ENCODE measurements around the gene TMEM175. TPM values are rescaled to one million over a fixed set of nuclear protein-coding genes. Genes with fewer than 3 reads are reported as not detected.
"Not testable (repeated sequence)": the region's sequence is repeated elsewhere in the genome, so short reads cannot be mapped to it uniquely, and the experiment has no call there.

The TMEM175 gene
- total RNA-seq, 1 donor, result 8.2 TPM

DNA sequence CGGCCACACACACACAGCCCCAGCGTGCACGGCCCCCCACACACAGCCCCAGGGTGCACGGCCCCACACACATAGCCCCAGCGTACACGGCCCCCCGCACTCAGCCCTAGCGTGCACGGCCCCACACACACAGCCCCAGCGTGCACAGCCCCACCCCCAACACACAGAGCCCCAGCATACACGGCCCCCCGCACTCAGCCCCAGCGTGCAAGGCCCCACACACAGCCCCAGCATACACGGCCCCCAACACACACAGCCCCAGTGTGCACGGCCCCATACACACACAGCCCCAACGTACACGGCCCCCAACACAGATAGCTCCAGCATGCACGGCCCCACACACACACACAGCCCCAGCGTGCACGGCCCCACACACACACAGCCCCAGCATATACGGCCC is 17.7 kb upstream of the TMEM175 start:
- TF ChIP-seq, protein P1, sequence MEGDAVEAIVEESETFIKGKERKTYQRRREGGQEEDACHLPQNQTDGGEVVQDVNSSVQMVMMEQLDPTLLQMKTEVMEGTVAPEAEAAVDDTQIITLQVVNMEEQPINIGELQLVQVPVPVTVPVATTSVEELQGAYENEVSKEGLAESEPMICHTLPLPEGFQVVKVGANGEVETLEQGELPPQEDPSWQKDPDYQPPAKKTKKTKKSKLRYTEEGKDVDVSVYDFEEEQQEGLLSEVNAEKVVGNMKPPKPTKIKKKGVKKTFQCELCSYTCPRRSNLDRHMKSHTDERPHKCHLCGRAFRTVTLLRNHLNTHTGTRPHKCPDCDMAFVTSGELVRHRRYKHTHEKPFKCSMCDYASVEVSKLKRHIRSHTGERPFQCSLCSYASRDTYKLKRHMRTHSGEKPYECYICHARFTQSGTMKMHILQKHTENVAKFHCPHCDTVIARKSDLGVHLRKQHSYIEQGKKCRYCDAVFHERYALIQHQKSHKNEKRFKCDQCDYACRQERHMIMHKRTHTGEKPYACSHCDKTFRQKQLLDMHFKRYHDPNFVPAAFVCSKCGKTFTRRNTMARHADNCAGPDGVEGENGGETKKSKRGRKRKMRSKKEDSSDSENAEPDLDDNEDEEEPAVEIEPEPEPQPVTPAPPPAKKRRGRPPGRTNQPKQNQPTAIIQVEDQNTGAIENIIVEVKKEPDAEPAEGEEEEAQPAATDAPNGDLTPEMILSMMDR (IDR thresholded peaks at IDR 0.05; ENCODE audit: insufficient read depth, low read depth, low read length), result no peak
- no peak for DNase-seq (ENCODE audit: low read depth)
- H3K4me3 ChIP-seq (ENCODE audit: low read depth, low read length), result no peak overlapping the region

GRCh38 chr4:915041-915474 is 17.2 kb upstream of the TMEM175 start:
- peak; percentile 18 for DNase-seq (ENCODE audit: low read depth)
- TF ChIP-seq, protein P1 (IDR thresholded peaks at IDR 0.05; ENCODE audit: insufficient read depth, low read depth, low read length), result no peak
- H3K4me3 ChIP-seq (ENCODE audit: low read depth, low read length), result no peak overlapping the region

DNA sequence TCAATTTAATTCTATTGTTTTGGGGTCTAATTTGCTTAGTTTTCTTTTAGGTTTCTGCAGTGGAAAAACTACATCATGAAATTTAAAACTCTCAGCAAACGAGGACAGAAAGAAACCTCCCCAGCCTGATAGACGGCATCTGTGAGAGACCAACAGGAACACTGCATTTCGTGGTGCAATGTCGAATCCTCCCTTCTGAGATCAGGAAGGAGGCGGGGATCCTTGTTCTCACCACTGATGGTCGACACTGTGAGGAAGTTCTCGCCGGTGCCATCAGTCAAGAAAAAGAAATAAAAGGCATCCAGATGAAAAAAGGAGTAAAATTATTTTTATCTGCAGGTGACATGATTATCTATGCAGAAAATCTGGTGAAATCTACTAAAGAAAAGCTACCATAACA is 16.7 kb upstream of the TMEM175 start:
- H3K4me3 ChIP-seq (ENCODE audit: low read depth, low read length), result no peak overlapping the region
- TF ChIP-seq, protein P1 (IDR thresholded peaks at IDR 0.05; ENCODE audit: insufficient read depth, low read depth, low read length), result no peak
- peak; percentile 63 for DNase-seq (ENCODE audit: low read depth)

DNA sequence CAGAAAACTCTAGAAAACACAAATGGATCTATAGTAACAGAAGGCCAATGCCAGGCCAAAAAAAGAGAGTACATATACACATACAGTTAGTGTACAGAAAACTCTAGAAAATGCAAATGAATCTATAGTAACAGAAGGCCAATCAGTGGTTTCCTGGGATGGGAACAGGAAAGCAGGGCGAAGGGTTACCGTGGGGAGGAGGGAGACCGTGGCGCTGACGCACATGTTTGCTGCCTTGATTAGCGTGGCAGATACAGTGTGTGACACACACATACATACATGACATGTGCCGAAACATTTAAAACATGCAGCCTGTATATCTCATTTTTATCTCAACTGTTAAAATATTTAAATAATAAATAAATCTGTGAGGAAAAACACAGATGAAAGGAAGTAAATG is 14.8 kb upstream of the TMEM175 start:
- TF ChIP-seq, protein P1 (IDR thresholded peaks at IDR 0.05; ENCODE audit: insufficient read depth, low read depth, low read length), result no peak
- DNase-seq (ENCODE audit: low read depth), result peak; percentile 17
- no peak overlapping the region for H3K4me3 ChIP-seq (ENCODE audit: low read depth, low read length)

DNA sequence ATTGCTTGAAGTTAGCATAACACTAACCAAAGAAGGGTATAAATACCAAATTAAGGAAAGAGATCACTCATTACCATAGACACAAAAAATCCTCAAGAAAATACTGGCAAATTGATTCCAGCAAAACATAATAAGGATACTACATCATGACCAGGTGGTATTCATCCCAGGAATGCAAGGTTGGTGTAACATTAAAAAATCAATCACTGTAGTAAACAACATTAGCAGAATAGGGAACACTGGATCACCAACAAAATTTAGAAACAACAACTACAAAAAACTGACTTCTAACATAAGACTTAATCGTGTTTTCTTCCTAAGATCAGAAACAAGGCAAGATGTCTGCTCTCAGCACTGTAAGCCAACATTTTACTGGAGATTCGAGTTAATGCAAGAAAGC is 14.3 kb upstream of the TMEM175 start:
- TF ChIP-seq, protein P1 (IDR thresholded peaks at IDR 0.05; ENCODE audit: insufficient read depth, low read depth, low read length), result no peak
- no peak for DNase-seq (ENCODE audit: low read depth)
- no peak overlapping the region for H3K4me3 ChIP-seq (ENCODE audit: low read depth, low read length)

- not testable (repeated sequence) for H3K4me3 ChIP-seq (ENCODE audit: low read depth, low read length); DNase-seq (ENCODE audit: low read depth)
Measured at GRCh38 chr4:918591-918990, 13.7 kb upstream of the TMEM175 start.

GRCh38 chr4:919004-919680 is 13.1 kb upstream of the TMEM175 start:
- not testable (repeated sequence) for DNase-seq (ENCODE audit: low read depth); H3K4me3 ChIP-seq (ENCODE audit: low read depth, low read length)

- no peak overlapping the region for H3K4me3 ChIP-seq (ENCODE audit: low read depth, low read length)
- DNase-seq (ENCODE audit: low read depth), result no peak
- TF ChIP-seq, protein P1 (IDR thresholded peaks at IDR 0.05; ENCODE audit: insufficient read depth, low read depth, low read length), result no peak
Measured at GRCh38 chr4:921830-922331, 10.4 kb upstream of the TMEM175 start.

Measured in fibroblast of villous mesenchyme (primary cell).